A549 (cell line): ENCODE measurements around the gene BCAS1. TPM values are rescaled to one million over a fixed set of nuclear protein-coding genes. Genes with fewer than 3 reads are reported as not detected.
A peak's percentile ranks its signal among the peaks of the same experiment; 100 is the strongest.
"Not testable (repeated sequence)": the region's sequence is repeated elsewhere in the genome, so short reads cannot be mapped to it uniquely, and the experiment has no call there.

ENCODE experiments used
- ATAC-seq, 2 experiments: fragments of 200-7000 bp in 1 of 2; fragments of >200 bp in 1 of 2; cut with Nextera tagmentation in 1 of 2; cut with Tn5 transposase in 1 of 2; 3 replicates each; pipeline versions ENCODE4 v1.8.0 to v1.9.1; 2018 to 2020; ENCODE audit warnings: mild to moderate bottlenecking in 1 of 2, moderate library complexity in 1 of 2
- CTCF ChIA-PET: fragments of 300-600 bp; sonication (Branson Sonifier 250); formaldehyde crosslinking; extraction: SDS; loops from one replicate; lab custom pipeline; 2021; ENCODE audit warnings: antibody characterized with exemption, inconsistent platforms; lab: Yijun Ruan, JAX
- POLR2A ChIA-PET: fragments of 350-600 bp; formaldehyde crosslinking; extraction: SDS; loops from one replicate; lab custom pipeline; 2021; ENCODE audit warnings: antibody characterized with exemption, inconsistent platforms; lab: Yijun Ruan, JAX
- DNase-seq, 2 experiments: peaks; one replicate each; pipeline versions ENCODE4 v3.0.0 to v3.0.0-alpha.2; 2011 to 2016; ENCODE audit warnings: low read depth in 1 of 2, low spot score in 1 of 2
- FAIRE-seq: peaks from 2 replicates; lab custom pipeline; 2011; peaks lifted over from hg19 to GRCh38; lab: Jason Lieb, UNC
- H3K27ac ChIP-seq, 2 experiments: fragments of >200 bp; sonication (Bioruptor Twin); formaldehyde crosslinking; 3 replicates each; pipeline ENCODE4 v1.5.1; 2016 to 2017
- H3K4me1 ChIP-seq: fragments of >200 bp; sonication (Bioruptor Twin); formaldehyde crosslinking; 3 replicates; pipeline ENCODE4 v1.6.1; 2016
- H3K4me2 ChIP-seq: fragments of >200 bp; sonication (Bioruptor Twin); formaldehyde crosslinking; 3 replicates; pipeline ENCODE4 v1.6.1; 2016
- H3K4me3 ChIP-seq: fragments of >200 bp; sonication (Bioruptor Twin); formaldehyde crosslinking; 3 replicates; pipeline ENCODE4 v1.5.1; 2016
- H3K9me3 ChIP-seq: fragments of >200 bp; sonication (Bioruptor Twin); formaldehyde crosslinking; 3 replicates; pipeline ENCODE4 v1.6.1; 2016
- BHLHE40 ChIP-seq: IDR thresholded peaks from 2 replicates; pipeline ENCODE4 v1.6.1; 2012; ENCODE audit warnings: low read depth, low read length, inconsistent platforms
- CBX2 ChIP-seq: fragments of 200-600 bp; sonication (generic); IDR thresholded peaks from 2 replicates; pipeline ENCODE4 v1.6.1; 2016; ENCODE audit warnings: low read depth, mild to moderate bottlenecking, borderline replicate concordance
- CEBPB ChIP-seq, 2 experiments: fragments of >200 bp in 1 of 2; sonication (Bioruptor Twin) in 1 of 2; formaldehyde crosslinking in 1 of 2; IDR thresholded peaks; 2 replicates each; pipeline ENCODE4 v1.6.1; 2012 to 2016
- EHMT2 ChIP-seq: fragments of 200-600 bp; sonication (generic); IDR thresholded peaks from 2 replicates; pipeline ENCODE4 v1.6.1; 2016; ENCODE audit warnings: antibody characterized with exemption, low read depth, mild to moderate bottlenecking, moderate library complexity
- FOSB ChIP-seq: fragments of 250-450 bp; sonication (Bioruptor Pico); IDR thresholded peaks from 2 replicates; pipeline ENCODE4 v1.5.0; 2020; ENCODE audit warnings: mild to moderate bottlenecking, moderate library complexity
- FOXS1 ChIP-seq: fragments of 250-450 bp; sonication (Bioruptor Pico); IDR thresholded peaks from 2 replicates; pipeline ENCODE4 v1.5.0; 2020; ENCODE audit warnings: mild to moderate bottlenecking, moderate library complexity
- GATA3 ChIP-seq: IDR thresholded peaks from 2 replicates; pipeline ENCODE4 v1.6.1; 2012; ENCODE audit warnings: borderline replicate concordance
- HDAC2 ChIP-seq: fragments of 200-600 bp; sonication (generic); IDR thresholded peaks from 2 replicates; pipeline ENCODE4 v1.6.1; 2016
- HOXA7 ChIP-seq: fragments of 250-450 bp; sonication (Bioruptor Pico); IDR thresholded peaks from 2 replicates; pipeline ENCODE4 v1.5.0; 2020; ENCODE audit warnings: mild to moderate bottlenecking, moderate library complexity
- HOXB13 ChIP-seq: fragments of 250-450 bp; sonication (Bioruptor Pico); IDR thresholded peaks from 2 replicates; pipeline ENCODE4 v1.5.0; 2020; ENCODE audit warnings: low read depth, mild to moderate bottlenecking, moderate library complexity
- HOXB5 ChIP-seq: fragments of 250-450 bp; sonication (Bioruptor Pico); IDR thresholded peaks from 2 replicates; pipeline ENCODE4 v1.5.0; 2020; ENCODE audit warnings: mild to moderate bottlenecking, moderate library complexity
- KDM5A ChIP-seq: fragments of 200-600 bp; sonication (generic); IDR thresholded peaks from 2 replicates; pipeline ENCODE4 v1.6.1; 2016; ENCODE audit warnings: antibody characterized with exemption, mild to moderate bottlenecking
- MAFK ChIP-seq: fragments of 450-650 bp; IDR thresholded peaks from 2 replicates; pipeline ENCODE4 v1.6.1; 2014; ENCODE audit not compliant: partially characterized antibody
- NPAS2 ChIP-seq: fragments of 250-450 bp; sonication (Bioruptor Pico); IDR thresholded peaks from 2 replicates; pipeline ENCODE4 v1.8.0; 2022; ENCODE audit warnings: mild to moderate bottlenecking, moderate library complexity, borderline replicate concordance
- NR3C1 ChIP-seq: fragments of >200 bp; sonication (Bioruptor Twin); formaldehyde crosslinking; IDR thresholded peaks from 3 replicates; pipeline ENCODE4 v1.6.1; 2017
- RARB ChIP-seq: fragments of 250-450 bp; sonication (Bioruptor Pico); IDR thresholded peaks from 2 replicates; pipeline ENCODE4 v1.8.0; 2021; ENCODE audit warnings: mild to moderate bottlenecking, moderate library complexity
- RFX5 ChIP-seq: fragments of 450-650 bp; IDR thresholded peaks from 2 replicates; pipeline ENCODE4 v1.7.1; 2014; ENCODE audit warnings: antibody characterized with exemption, mild to moderate bottlenecking, moderate library complexity
- SMC3 ChIP-seq: fragments of >200 bp; sonication (Bioruptor Twin); formaldehyde crosslinking; IDR thresholded peaks from 3 replicates; pipeline ENCODE4 v1.6.1; 2018; ENCODE audit warnings: inconsistent platforms
- SREBF2 ChIP-seq: fragments of 450-650 bp; IDR thresholded peaks from 2 replicates; pipeline ENCODE4 v1.6.1; 2014; ENCODE audit warnings: mild to moderate bottlenecking, moderate library complexity
- TFCP2L1 ChIP-seq: fragments of 250-450 bp; sonication (Bioruptor Pico); IDR thresholded peaks from 2 replicates; pipeline ENCODE4 v1.5.0; 2021; ENCODE audit warnings: mild to moderate bottlenecking
- TP53 ChIP-seq: fragments of 250-450 bp; sonication (Bioruptor Pico); IDR thresholded peaks from 2 replicates; pipeline ENCODE4 v1.5.0; 2021; ENCODE audit warnings: mild to moderate bottlenecking, moderate library complexity
- ZFP36 ChIP-seq: fragments of 450-650 bp; IDR thresholded peaks from 2 replicates; pipeline ENCODE4 v1.6.1; 2014; ENCODE audit warnings: borderline replicate concordance; ENCODE audit not compliant: partially characterized antibody
- ZSCAN20 ChIP-seq: fragments of 250-450 bp; sonication (Bioruptor Pico); IDR thresholded peaks from 2 replicates; pipeline ENCODE4 v1.8.0; 2022; ENCODE audit warnings: mild to moderate bottlenecking, moderate library complexity
- WGBS: methylation state at CpG from one replicate; pipeline ENCODE4 v1.1.6; 2017; ENCODE audit errors: missing lambda C conversion rate; 5-methylcytosine and 5-hydroxymethylcytosine counted together
- polyA plus RNA-seq, 4 experiments: library from polyadenylated mRNA; depleted of rRNA in 3 of 4; stranded (reverse); fragments of >200 nt; fragmentation: RNase III in 1 of 4; extraction: RNeasy Plus Mini Kit Qiagen cat#74134 plus additional on column Dnase treatment in 1 of 4; gene quantifications; 2 replicates in 3 of 4; 3 replicates in 1 of 4; pipeline ENCODE4 v1.2.3, GENCODE V29; 2011 to 2017
- TF ChIP-seq, protein P1 (sequence below): fragments of 250-450 bp; sonication (Bioruptor Pico); IDR thresholded peaks from 2 replicates; pipeline ENCODE4 v1.5.0; 2021; ENCODE audit warnings: mild to moderate bottlenecking, moderate library complexity, borderline replicate concordance
- TF ChIP-seq, protein P2 (sequence below): fragments of 150-350 bp; IDR thresholded peaks from 2 replicates; pipeline ENCODE4 v1.6.1; 2014; ENCODE audit warnings: low read depth, mild to moderate bottlenecking, low read length
- TF ChIP-seq, protein P3 (sequence below): fragments of 450-650 bp; IDR thresholded peaks from 2 replicates; pipeline ENCODE4 v1.6.1; 2014; ENCODE audit warnings: antibody characterized with exemption

The BCAS1 gene
- polyA plus RNA-seq, 2 of the 4 experiments (the other 2 are of a cell fraction) = 1.4 to 3.9 TPM

- H3K9me3 ChIP-seq, H3K4me2 ChIP-seq, POLR2A ChIA-PET, FAIRE-seq, ATAC-seq, H3K4me3 ChIP-seq, H3K4me1 ChIP-seq, H3K27ac ChIP-seq, DNase-seq: not testable (repeated sequence)
- CTCF ChIA-PET = interaction anchor here (1.0 kb wide), 1 partner anchor 45 kb away, joined by 3 read pairs; no protein-coding TSS in a partner anchor
- peak; percentile 94 for TF ChIP-seq MAFK
- 48% methylated on average over 5 of the region's 5 CpGs for WGBS
These were observed 96.5 kb downstream of the BCAS1 start for GRCh38 chr20:53973882-53974281.

DNA sequence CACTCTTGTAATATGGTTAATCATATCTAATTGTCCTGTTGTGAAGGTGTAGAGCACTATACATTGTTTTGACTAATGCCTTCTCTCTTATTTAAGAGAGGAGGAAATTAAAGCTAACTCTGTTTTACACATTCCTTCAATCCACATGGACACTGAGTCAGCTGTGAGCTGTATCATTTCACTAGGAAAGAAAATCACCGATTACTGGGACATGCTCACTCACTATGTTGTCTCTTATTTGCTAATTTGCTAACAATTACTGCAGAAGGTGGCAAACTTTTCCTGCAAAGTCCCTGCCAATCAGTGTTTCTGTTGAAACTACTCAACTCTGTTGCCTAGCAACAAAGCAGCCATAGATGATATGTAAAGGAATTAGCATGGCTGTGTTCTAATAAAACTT is 98.2 kb downstream of the BCAS1 start:
- Histone ChIP-seq H3K4me1 (no peaks in the 10 kb centered on the region), H3K4me2 (no peak overlapping the region), H3K27ac (no peak overlapping the region), H3K4me3 (no peak overlapping the region), H3K9me3 (no peaks in the 10 kb centered on the region)
- FAIRE-seq (no peak), DNase-seq (no peak), ATAC-seq (no peak)
- WGBS = 69% methylated on average over 1 of the region's 1 CpG
- ChIA-PET CTCF (interaction anchor here (0.6 kb wide), 1 partner anchor 360 kb away, joined by 3 read pairs; no protein-coding TSS in a partner anchor), POLR2A (no interaction called here)
- no peak for TF ChIP-seq TFCP2L1
- no peak for TF ChIP-seq CEBPB (IDR thresholded peaks at IDR 0.05)
- no peak for TF ChIP-seq EHMT2
- TF ChIP-seq RFX5 = no peak
- TF ChIP-seq, protein P1, sequence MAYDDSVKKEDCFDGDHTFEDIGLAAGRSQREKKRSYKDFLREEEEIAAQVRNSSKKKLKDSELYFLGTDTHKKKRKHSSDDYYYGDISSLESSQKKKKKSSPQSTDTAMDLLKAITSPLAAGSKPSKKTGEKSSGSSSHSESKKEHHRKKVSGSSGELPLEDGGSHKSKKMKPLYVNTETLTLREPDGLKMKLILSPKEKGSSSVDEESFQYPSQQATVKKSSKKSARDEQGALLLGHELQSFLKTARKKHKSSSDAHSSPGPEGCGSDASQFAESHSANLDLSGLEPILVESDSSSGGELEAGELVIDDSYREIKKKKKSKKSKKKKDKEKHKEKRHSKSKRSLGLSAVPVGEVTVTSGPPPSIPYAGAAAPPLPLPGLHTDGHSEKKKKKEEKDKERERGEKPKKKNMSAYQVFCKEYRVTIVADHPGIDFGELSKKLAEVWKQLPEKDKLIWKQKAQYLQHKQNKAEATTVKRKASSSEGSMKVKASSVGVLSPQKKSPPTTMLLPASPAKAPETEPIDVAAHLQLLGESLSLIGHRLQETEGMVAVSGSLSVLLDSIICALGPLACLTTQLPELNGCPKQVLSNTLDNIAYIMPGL (CRISPR knock-in tag) = no peak
- no peak for TF ChIP-seq FOXS1
- no peak for TF ChIP-seq KDM5A
- TF ChIP-seq HOXB5 (CRISPR knock-in tag) = no peak
- TF ChIP-seq ZSCAN20 (CRISPR knock-in tag) = no peak
- TF ChIP-seq, protein P2, sequence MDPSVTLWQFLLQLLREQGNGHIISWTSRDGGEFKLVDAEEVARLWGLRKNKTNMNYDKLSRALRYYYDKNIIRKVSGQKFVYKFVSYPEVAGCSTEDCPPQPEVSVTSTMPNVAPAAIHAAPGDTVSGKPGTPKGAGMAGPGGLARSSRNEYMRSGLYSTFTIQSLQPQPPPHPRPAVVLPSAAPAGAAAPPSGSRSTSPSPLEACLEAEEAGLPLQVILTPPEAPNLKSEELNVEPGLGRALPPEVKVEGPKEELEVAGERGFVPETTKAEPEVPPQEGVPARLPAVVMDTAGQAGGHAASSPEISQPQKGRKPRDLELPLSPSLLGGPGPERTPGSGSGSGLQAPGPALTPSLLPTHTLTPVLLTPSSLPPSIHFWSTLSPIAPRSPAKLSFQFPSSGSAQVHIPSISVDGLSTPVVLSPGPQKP = no peak
- TF ChIP-seq ZFP36 = no peak
- no peak for TF ChIP-seq CBX2
- TF ChIP-seq HOXA7 (CRISPR knock-in tag) = no peak
- TF ChIP-seq HDAC2 = no peak
- no peak for TF ChIP-seq TP53 (CRISPR knock-in tag)
- TF ChIP-seq, protein P3, sequence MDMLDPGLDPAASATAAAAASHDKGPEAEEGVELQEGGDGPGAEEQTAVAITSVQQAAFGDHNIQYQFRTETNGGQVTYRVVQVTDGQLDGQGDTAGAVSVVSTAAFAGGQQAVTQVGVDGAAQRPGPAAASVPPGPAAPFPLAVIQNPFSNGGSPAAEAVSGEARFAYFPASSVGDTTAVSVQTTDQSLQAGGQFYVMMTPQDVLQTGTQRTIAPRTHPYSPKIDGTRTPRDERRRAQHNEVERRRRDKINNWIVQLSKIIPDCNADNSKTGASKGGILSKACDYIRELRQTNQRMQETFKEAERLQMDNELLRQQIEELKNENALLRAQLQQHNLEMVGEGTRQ = no peak
- no peak for TF ChIP-seq NPAS2 (CRISPR knock-in tag)
- no peak for TF ChIP-seq SREBF2
- TF ChIP-seq NR3C1 = no peak

DNA sequence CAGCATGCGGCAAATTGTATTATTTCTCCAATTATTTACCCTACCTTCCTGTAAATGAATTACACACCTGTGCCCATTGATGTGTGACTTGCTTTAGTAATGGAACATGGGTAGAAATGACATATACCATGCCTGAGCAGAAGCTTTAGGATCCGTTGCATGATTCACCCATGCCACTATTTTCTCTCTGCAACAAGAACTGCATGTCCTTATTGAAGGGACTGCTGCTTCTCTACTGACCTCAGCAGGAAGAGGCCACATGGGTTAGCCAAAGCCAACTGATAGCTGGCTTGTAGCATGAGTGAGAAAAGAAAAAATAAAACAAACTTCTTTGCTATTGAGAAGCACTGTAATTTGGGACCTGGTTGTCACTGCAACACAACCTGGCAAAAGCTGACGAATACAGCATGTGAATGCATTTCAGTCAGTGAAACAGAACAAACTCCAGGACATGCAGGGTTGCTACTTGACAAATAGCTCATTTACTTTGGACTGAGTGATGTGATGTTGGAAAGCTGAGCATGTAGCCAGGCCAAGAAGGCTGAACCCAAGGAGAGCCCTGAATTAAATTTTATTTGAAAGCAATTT is 99.2 kb downstream of the BCAS1 start:
- H3K4me2 ChIP-seq = no peak overlapping the region
- no peak for FAIRE-seq
- DNase-seq = no peak
- 72% methylated on average over 3 of the region's 3 CpGs for WGBS
- H3K27ac ChIP-seq = no peak overlapping the region
- ATAC-seq = no peak
- ChIA-PET POLR2A (no interaction called here), CTCF (interaction anchor here (0.6 to 1.0 kb wide), 5 partner anchors 17 to 409 kb away, joined by 3 to 5 read pairs (median 3); no protein-coding TSS in a partner anchor)
- no peak overlapping the region for H3K4me3 ChIP-seq
- no peaks in the 10 kb centered on the region for H3K4me1 ChIP-seq
- no peaks in the 10 kb centered on the region for H3K9me3 ChIP-seq
- TF ChIP-seq SMC3 (no peak), FOXS1 (no peak), FOSB (CRISPR knock-in tag) (no peak), SREBF2 (no peak), RARB (no peak), TP53 (CRISPR knock-in tag) (no peak), GATA3 (no peak), HOXB13 (CRISPR knock-in tag) (no peak), BHLHE40 (no peak)
- TF ChIP-seq, protein P3 = no peak
- TF ChIP-seq, protein P1 (CRISPR knock-in tag) = no peak
- TF ChIP-seq, protein P2 = no peak
